ENCODE data around the gene KIAA1210. TPM values are rescaled to one million over a fixed set of nuclear protein-coding genes. Genes with fewer than 3 reads are reported as not detected.

KIAA1210 gene
- total and polyA plus RNA-seq, 10 of the 15 experiments (the other 5 are each of a cell fraction or from before 2014, with no cell fraction given): 0.01 TPM; not detected in 9

GRCh38 chrX:119130911-119131310 lies 3.3 kb upstream of the KIAA1210 start:
- H2AFZ ChIP-seq (ENCODE audit: control insufficient read depth, low read depth, low read length): no peak overlapping the region
- ATAC-seq (no peak), FAIRE-seq (no peak), DNase-seq (ENCODE audit: low read depth, low spot score) (no peak)
- no TSS peak for BruUV-seq (replicated peaks)
- H3K27ac ChIP-seq (ENCODE audit: control insufficient read depth, insufficient read depth): no peak overlapping the region
- ChIA-PET SMC1A (ENCODE audit: uncharacterized antibody, unreplicated experiment) (interaction anchor here (1.9 kb wide), 1 partner anchor 14 kb away, joined by 7 read pairs; no protein-coding TSS in a partner anchor), CTCF (interaction anchor here (1.1 kb wide), 1 partner anchor 17 kb away, joined by 3 read pairs; no protein-coding TSS in a partner anchor), POLR2A (interaction anchor here (0.5 kb wide), 1 partner anchor 94 kb away, joined by 3 read pairs; no protein-coding TSS in a partner anchor), RAD21 (ENCODE audit: unreplicated experiment) (interaction anchor here (1.6 kb wide), 1 partner anchor 10 kb away, joined by 3 read pairs; no protein-coding TSS in a partner anchor)
- TF ChIP-seq DPF2 (IDR thresholded peaks at IDR 0.05): no peak
- TF ChIP-seq PBX3 (IDR thresholded peaks at IDR 0.05; ENCODE audit: insufficient replicate concordance, low read depth, low read length): no peak
- H3K36me3 ChIP-seq (ENCODE audit: control insufficient read depth in 2 of 2, insufficient read depth in 2 of 2, low read length in 1 of 2): no peaks in the 10 kb centered on the region
- H3K27me3 ChIP-seq (replicated peaks in 1 of 2; ENCODE audit: control insufficient read depth in 2 of 2, insufficient read depth in 2 of 2, low read length in 1 of 2): no peaks in the 10 kb centered on the region; a peak in 3 of 4 replicates
- H3K4me1 ChIP-seq (ENCODE audit: control insufficient read depth, insufficient read depth, low read length): no peaks in the 10 kb centered on the region
- no peaks in the 10 kb centered on the region for H4K20me1 ChIP-seq (ENCODE audit: control insufficient read depth, insufficient read depth)
- H3K79me2 ChIP-seq (ENCODE audit: control insufficient read depth, insufficient read depth, low read length): no peaks in the 10 kb centered on the region
- H3K4me2 ChIP-seq (ENCODE audit: control insufficient read depth, insufficient read depth): no peak overlapping the region
- no peaks in the 10 kb centered on the region for H3K9me3 ChIP-seq (replicated peaks; ENCODE audit: control insufficient read depth, insufficient read depth, low read length)
- intact Hi-C loops (cut with micrococcal nuclease; ENCODE audit: unreplicated experiment) (loop anchor here (5.0 kb wide), 1 partner anchor 136 kb away; no protein-coding TSS in a partner anchor), in situ Hi-C loops (cut with MboI) (no loop called here)
- H3K9ac ChIP-seq (ENCODE audit: control insufficient read depth, insufficient read depth, low read length): no peak overlapping the region
- no peak overlapping the region for H3K4me3 ChIP-seq
- 33% methylated on average over 2 of the region's 2 CpGs for WGBS (ENCODE audit: insufficient coverage, insufficient replicate concordance, low lambda C conversion rate, missing lambda C conversion rate)

GRCh38 chrX:119121341-119121740 lies 6.3 kb downstream of the KIAA1210 start:
- RAD21 ChIA-PET (ENCODE audit: unreplicated experiment): interaction anchor here (0.8 kb wide), 1 partner anchor 9 kb away, joined by 3 read pairs; no protein-coding TSS in a partner anchor
- Histone ChIP-seq H3K4me2 (ENCODE audit: control insufficient read depth, insufficient read depth) (no peak overlapping the region), H3K9ac (ENCODE audit: control insufficient read depth, insufficient read depth, low read length) (no peak overlapping the region), H3K4me3 (no peak overlapping the region), H3K9me3 (replicated peaks; ENCODE audit: control insufficient read depth, insufficient read depth, low read length) (no peaks in the 10 kb centered on the region), H3K27ac (ENCODE audit: control insufficient read depth, insufficient read depth) (no peak overlapping the region), H3K79me2 (ENCODE audit: control insufficient read depth, insufficient read depth, low read length) (no peaks in the 10 kb centered on the region), H4K20me1 (ENCODE audit: control insufficient read depth, insufficient read depth) (no peaks in the 10 kb centered on the region), H3K36me3 (ENCODE audit: control insufficient read depth in 2 of 2, insufficient read depth in 2 of 2, low read length in 1 of 2) (no peaks in the 10 kb centered on the region), H3K27me3 (replicated peaks in 1 of 2; ENCODE audit: control insufficient read depth in 2 of 2, insufficient read depth in 2 of 2, low read length in 1 of 2) (no peaks in the 10 kb centered on the region; a peak in 1 of 4 replicates), H2AFZ (ENCODE audit: control insufficient read depth, low read depth, low read length) (no peak overlapping the region), H3K4me1 (ENCODE audit: control insufficient read depth, insufficient read depth, low read length) (no peaks in the 10 kb centered on the region)
- POLR2A ChIA-PET: interaction anchor here (0.6 to 0.8 kb wide), 2 partner anchors 8 to 540 kb away, joined by 3 to 6 read pairs; no protein-coding TSS in a partner anchor
- no peak for ATAC-seq
- in situ Hi-C loops (cut with MboI): no loop called here
- CTCF ChIA-PET: interaction anchor here (1.5 to 1.8 kb wide), 2 partner anchors 74 to 96 kb away, joined by 5 to 7 read pairs; no protein-coding TSS in a partner anchor
- no TSS peak for BruUV-seq (replicated peaks)
- 0% methylated on average over 1 of the region's 1 CpG for WGBS (ENCODE audit: insufficient coverage, insufficient replicate concordance, low lambda C conversion rate, missing lambda C conversion rate)
- SMC1A ChIA-PET (ENCODE audit: uncharacterized antibody, unreplicated experiment): interaction anchor here (0.6 to 1.7 kb wide), 4 partner anchors 73 to 383 kb away, joined by 3 to 4 read pairs (median 3); no protein-coding TSS in a partner anchor
- intact Hi-C loops (cut with micrococcal nuclease; ENCODE audit: unreplicated experiment): no loop called here
- DNase-seq (ENCODE audit: low read depth, low spot score): no peak
- no peak for FAIRE-seq
- no peak for TF ChIP-seq ZBTB33 (IDR thresholded peaks at IDR 0.05)
- TF ChIP-seq SREBF2 (IDR thresholded peaks at IDR 0.05; ENCODE audit: low read length): no peak
- TF ChIP-seq BCLAF1 (IDR thresholded peaks at IDR 0.05): no peak
- no peak for TF ChIP-seq CTCF (IDR thresholded peaks at IDR 0.05 in 2 of 3, conservative IDR thresholded peaks at IDR 0.05 in 1 of 3; ENCODE audit: control insufficient read depth in 2 of 3, extremely low read depth in 1 of 3, insufficient read depth in 1 of 3, low read depth in 3 of 3, low read length in 3 of 3)
- no peak for TF ChIP-seq IKZF2 (IDR thresholded peaks at IDR 0.05)
- no peak for TF ChIP-seq YBX1 (IDR thresholded peaks at IDR 0.05)
